ENCODE results near the gene MLXIP. TPM values are rescaled to one million over a fixed set of nuclear protein-coding genes. Genes with fewer than 3 reads are reported as not detected.

Gene MLXIP
- total and polyA plus RNA-seq, 2 of the 4 experiments (the other 2 are of a cell fraction) = 2.7 to 10.8 TPM

GRCh38 chr12:122029620-122030423 is 48.7 kb upstream of the MLXIP start:
- POLR2A ChIA-PET (ENCODE audit: unreplicated experiment) = no interaction called here
- no peak for TF ChIP-seq RCOR1 (IDR thresholded peaks at IDR 0.05; ENCODE audit: insufficient replicate concordance, low read length)
- no peak for TF ChIP-seq NFE2L2 (IDR thresholded peaks at IDR 0.05; ENCODE audit: low read depth, low read length)
- no peak for TF ChIP-seq ELK1 (IDR thresholded peaks at IDR 0.05; ENCODE audit: borderline replicate concordance, low read depth, low read length)
- no peak for TF ChIP-seq USF2 (IDR thresholded peaks at IDR 0.05; ENCODE audit: low read depth, low read length)
- no peak for TF ChIP-seq MAFK (IDR thresholded peaks at IDR 0.05; ENCODE audit: low read depth, low read length)
- H4K8ac ChIP-seq (ENCODE audit: low read depth in 2 of 2, low read length in 2 of 2) = no peak overlapping the region
- in situ Hi-C loops (cut with MboI; ENCODE audit: low sequenced_read_pairs) (no loop called here), dilution Hi-C loops (cut with HindIII; ENCODE audit: low sequenced_read_pairs, unreplicated experiment) (no loop called here), intact Hi-C loops (cut with micrococcal nuclease) (no loop called here)
- H2BK20ac ChIP-seq (ENCODE audit: low read depth, low read length) = no peak overlapping the region
- no peak overlapping the region for H3K9ac ChIP-seq (ENCODE audit: low read depth, low read length)
- BruUV-seq (replicated peaks) = no TSS peak
- no peak overlapping the region for H3K4ac ChIP-seq (ENCODE audit: low read depth, low read length)
- peaks cover 25 to 60% of the 10 kb centered on the region in 2 experiments for H3K79me1 ChIP-seq (ENCODE audit: low read depth in 1 of 2, low read length in 2 of 2)
- no peak overlapping the region for H2BK5ac ChIP-seq (ENCODE audit: low read depth, low read length, poor library complexity, severe bottlenecking)
- WGBS, 2 experiments (ENCODE audit: extremely low coverage in 2 of 2, insufficient read length in 1 of 2) = 92% methylated on average over 9 of the region's 28 CpGs; no CpG with 5 or more reads in 1 of the 2 experiments
- H2BK120ac ChIP-seq (ENCODE audit: low read depth, low read length) = no peak overlapping the region
- H3K56ac ChIP-seq (ENCODE audit: extremely low read depth, insufficient read depth, low read length) = no peak overlapping the region
- DNase-seq (no peak), ATAC-seq (ENCODE audit: low read depth) (no peak)
- no peaks in the 10 kb centered on the region; the same call in 1 of the 2 replicates for H3K9me1 ChIP-seq (ENCODE audit: insufficient read depth, low read length)
- no peaks in the 10 kb centered on the region for H3K4me1 ChIP-seq (ENCODE audit: control insufficient read depth, insufficient read depth, low read length)
- no peak overlapping the region for H2BK15ac ChIP-seq (ENCODE audit: low read depth, low read length)
- H2AK5ac ChIP-seq (ENCODE audit: low read depth, low read length) = peak overlapping the region; percentile 13; the same call in 1 of the 2 replicates
- CTCF ChIA-PET = no interaction called here
- H3K4me3 ChIP-seq (ENCODE audit: insufficient read depth, low read depth, low read length) = no peak overlapping the region
- H3K27ac ChIP-seq (ENCODE audit: insufficient read depth, low read length) = no peak overlapping the region
- H4K91ac ChIP-seq (ENCODE audit: insufficient read depth, low read depth, low read length) = no peak overlapping the region
- H3K23ac ChIP-seq (ENCODE audit: low read depth, low read length) = no peak overlapping the region
- no peaks in the 10 kb centered on the region for H3K36me3 ChIP-seq (ENCODE audit: control insufficient read depth, insufficient read depth, low read length)
- no peak overlapping the region for H3K14ac ChIP-seq (replicated peaks; ENCODE audit: low read depth, low read length)
- no peaks in the 10 kb centered on the region for H3K27me3 ChIP-seq (ENCODE audit: control insufficient read depth, insufficient read depth, low read length)
- H3K4me2 ChIP-seq (ENCODE audit: low read depth, low read length) = no peak overlapping the region
- H3K18ac ChIP-seq (ENCODE audit: low read depth, low read length) = no peak overlapping the region
- no peaks in the 10 kb centered on the region for H3K9me3 ChIP-seq (ENCODE audit: control insufficient read depth, insufficient read depth, low read length)
- H2AFZ ChIP-seq (replicated peaks; ENCODE audit: low read length, poor library complexity) = no peak overlapping the region
- no peak overlapping the region for H2AK9ac ChIP-seq (replicated peaks; ENCODE audit: low read depth, low read length, poor library complexity)
- H4K5ac ChIP-seq (ENCODE audit: low read depth, low read length) = no peak overlapping the region
- H4K20me1 ChIP-seq (ENCODE audit: insufficient read depth, low read length) = peaks cover 13% of the 10 kb centered on the region

Data from IMR-90 (cell line).